Ectodermal cell (in vitro differentiated cells): ENCODE measurements around the gene MAST2.

Experiments
- H3K27ac ChIP-seq: 2 replicates; pipeline ENCODE4 v1.7.0; 2013; ENCODE audit warnings: mild to moderate bottlenecking, low read depth, low read length; ENCODE audit not compliant: insufficient read depth, poor library complexity, severe bottlenecking
- H3K27me3 ChIP-seq: 2 replicates; pipeline ENCODE4 v1.7.0; 2013; ENCODE audit warnings: mild to moderate bottlenecking, low read length; ENCODE audit not compliant: insufficient read depth, control insufficient read depth, poor library complexity, severe bottlenecking
- H3K36me3 ChIP-seq: one replicate; pipeline ENCODE4 v1.7.0; 2013; ENCODE audit warnings: low read length; ENCODE audit not compliant: control insufficient read depth, insufficient read depth
- H3K4me1 ChIP-seq: one replicate; pipeline ENCODE4 v1.7.0; 2013; ENCODE audit warnings: low read length; ENCODE audit not compliant: control insufficient read depth, insufficient read depth
- H3K4me3 ChIP-seq: 2 replicates; pipeline ENCODE4 v1.7.0; 2013; ENCODE audit warnings: low read depth, low read length, control low read depth; ENCODE audit not compliant: insufficient read depth
- H3K9me3 ChIP-seq: 2 replicates; pipeline ENCODE4 v1.7.0; 2013; ENCODE audit warnings: mild to moderate bottlenecking, low read length, moderate library complexity; ENCODE audit not compliant: control insufficient read depth
- WGBS, 2 experiments: methylation state at CpG; one replicate each; pipeline ENCODE4 v1.1.7; 2013; ENCODE audit warnings: missing lambda C conversion rate in 2 of 2; 5-methylcytosine and 5-hydroxymethylcytosine counted together

MAST2 gene

DNA sequence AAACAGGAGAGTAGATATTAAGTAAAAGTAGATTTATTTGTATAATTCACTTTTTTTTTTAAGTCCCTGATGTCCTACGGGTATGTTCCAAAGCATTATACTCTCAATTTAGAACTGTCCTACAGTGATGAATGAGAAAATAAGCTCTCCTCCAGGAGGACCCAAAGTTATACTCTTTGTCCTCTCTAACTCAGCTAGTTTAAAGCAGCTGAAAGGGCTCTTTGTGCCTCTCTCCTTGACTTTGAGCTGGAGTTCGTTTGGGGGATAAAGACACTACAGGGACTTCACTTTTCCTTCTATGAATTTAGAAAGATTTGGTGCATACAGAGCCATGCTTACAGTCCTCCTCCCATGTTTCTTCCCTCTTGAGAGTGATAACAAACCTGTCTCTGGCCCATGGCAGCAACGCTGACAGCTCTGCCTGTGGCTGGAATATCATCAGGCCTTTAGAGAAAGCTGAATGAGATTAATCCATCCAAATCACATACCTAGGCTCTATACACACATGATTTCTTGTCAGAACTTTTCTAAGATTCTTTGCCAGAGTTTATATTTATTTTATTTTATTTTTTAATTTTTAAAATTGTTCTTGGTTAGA, 194.7 kb downstream of the MAST2 start:
- no peak overlapping the region for H3K27ac ChIP-seq
- H3K27me3 ChIP-seq: no peaks in the 10 kb centered on the region
- WGBS, 2 experiments: 93 to 94% methylated on average over 3 of the region's 3 CpGs
- H3K4me1 ChIP-seq: no peaks in the 10 kb centered on the region
- no peaks in the 10 kb centered on the region for H3K36me3 ChIP-seq
- no peak overlapping the region for H3K4me3 ChIP-seq
- H3K9me3 ChIP-seq: no peaks in the 10 kb centered on the region

DNA sequence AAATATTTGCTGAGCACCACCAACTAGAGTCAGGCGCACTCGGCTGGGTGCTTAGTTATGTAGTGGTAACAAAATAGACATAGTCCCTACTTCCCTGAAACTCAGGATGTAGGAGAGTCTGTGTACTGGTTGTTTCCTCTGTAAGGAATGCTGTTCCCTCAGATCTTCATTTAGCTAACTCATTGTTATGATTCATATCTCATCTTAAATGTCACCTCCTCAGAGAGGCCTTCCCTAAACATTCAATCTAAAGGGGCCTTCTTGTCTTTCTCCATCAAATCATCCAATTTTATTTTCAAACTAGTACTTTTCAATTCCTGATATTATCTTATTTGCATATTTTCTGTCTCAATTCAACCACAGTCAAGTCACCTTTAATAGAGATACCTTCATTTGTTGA, 196.1 kb downstream of the MAST2 start:
- H3K9me3 ChIP-seq: no peaks in the 10 kb centered on the region
- WGBS, 2 experiments: 97 to 100% methylated on average over 2 of the region's 2 CpGs
- H3K36me3 ChIP-seq: no peaks in the 10 kb centered on the region
- H3K4me3 ChIP-seq: no peak overlapping the region
- no peaks in the 10 kb centered on the region for H3K4me1 ChIP-seq
- no peaks in the 10 kb centered on the region for H3K27me3 ChIP-seq
- no peak overlapping the region for H3K27ac ChIP-seq

DNA sequence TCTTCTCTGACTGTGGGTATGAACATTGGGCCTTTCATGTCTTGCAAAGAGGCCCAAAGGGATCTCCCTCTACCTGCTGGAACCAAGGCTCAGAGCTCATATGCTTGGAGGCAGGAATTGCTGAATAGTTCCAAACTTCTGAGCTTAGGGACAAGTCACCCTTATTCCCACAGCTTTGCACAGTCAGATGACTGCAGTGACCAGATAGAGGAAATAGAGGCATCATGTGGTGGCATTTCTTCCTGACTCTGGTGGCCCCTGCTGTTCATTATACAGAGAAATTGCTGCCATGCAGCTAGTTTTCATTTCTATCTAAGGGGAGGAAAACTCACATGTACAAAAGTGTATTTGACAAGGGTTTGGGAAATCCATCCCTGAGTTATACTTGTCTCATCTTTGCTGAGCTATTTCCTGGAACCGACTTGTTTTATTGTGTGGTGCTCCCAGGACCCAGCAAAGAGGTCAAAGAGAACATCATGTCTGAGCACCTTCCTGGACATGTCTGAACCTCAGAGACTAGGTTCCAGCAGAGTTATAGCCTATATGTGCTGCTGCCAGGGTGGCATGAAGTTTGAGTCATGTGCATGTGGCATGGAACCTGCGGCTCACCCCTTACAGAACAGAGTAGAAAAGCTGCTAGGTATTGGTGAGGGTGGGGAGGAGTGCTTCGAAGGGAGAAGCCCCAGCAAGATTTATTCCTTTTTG, 197.8 kb downstream of the MAST2 start:
- 89 to 99% methylated on average over 2 of the region's 3 CpGs for WGBS, 2 experiments
- Histone ChIP-seq H3K27me3 (no peaks in the 10 kb centered on the region), H3K27ac (no peak overlapping the region), H3K36me3 (no peaks in the 10 kb centered on the region), H3K4me3 (no peak overlapping the region), H3K4me1 (no peaks in the 10 kb centered on the region), H3K9me3 (no peaks in the 10 kb centered on the region)

DNA sequence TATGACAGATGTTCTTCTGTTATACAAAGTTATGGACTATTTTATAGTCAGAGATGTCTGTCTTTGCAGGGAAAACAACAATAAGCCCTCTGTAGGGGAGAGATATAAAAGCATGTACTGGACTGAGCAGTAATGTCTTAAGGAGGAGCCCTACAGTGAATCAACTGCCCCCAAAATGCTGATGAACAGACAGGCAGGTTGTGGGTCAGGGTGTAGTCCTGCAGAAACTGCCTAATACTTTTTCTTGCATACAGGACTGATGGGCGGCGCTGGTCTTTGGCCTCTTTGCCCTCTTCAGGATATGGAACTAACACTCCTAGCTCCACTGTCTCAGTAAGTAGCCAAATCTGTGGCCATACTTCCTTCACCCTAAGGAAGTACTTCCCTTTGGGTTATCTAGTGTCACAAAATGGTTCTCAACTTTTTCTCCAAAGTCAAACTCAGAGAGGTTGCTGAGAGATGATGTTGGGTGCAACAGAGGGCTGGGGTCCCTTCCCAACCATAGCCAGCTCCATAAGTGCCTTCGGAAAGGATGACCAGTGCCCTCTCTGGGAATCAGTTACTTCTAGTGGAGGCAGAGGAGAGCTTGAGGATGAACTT, 199.2 kb downstream of the MAST2 start:
- Histone ChIP-seq H3K9me3 (no peaks in the 10 kb centered on the region), H3K4me1 (no peaks in the 10 kb centered on the region), H3K27ac (no peak overlapping the region), H3K4me3 (no peak overlapping the region), H3K27me3 (no peaks in the 10 kb centered on the region), H3K36me3 (no peaks in the 10 kb centered on the region)
- WGBS, 2 experiments: 89 to 91% methylated on average over 3 of the region's 3 CpGs

DNA sequence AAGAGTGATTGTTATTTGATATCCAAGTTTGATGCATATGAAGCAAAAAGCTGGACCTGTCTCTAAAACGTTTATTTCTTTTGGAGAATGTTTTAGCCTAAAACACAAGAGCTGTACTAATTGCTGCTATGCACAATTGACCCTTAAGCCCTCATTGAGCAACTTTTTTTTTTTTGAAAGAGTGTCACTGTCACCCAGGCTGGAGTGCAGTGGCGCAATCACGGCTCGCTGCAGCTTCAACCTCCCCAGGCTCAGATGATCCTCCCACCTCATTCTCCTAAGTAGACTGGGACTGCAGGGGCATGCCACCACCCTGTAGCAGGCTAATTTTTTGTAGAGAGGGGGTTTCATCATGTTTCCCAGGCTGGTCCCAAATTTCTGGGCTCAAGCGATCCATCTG, 199.9 kb downstream of the MAST2 start:
- WGBS, 2 experiments: 89 to 95% methylated on average over 5 of the region's 5 CpGs
- H3K4me1 ChIP-seq: no peaks in the 10 kb centered on the region

DNA sequence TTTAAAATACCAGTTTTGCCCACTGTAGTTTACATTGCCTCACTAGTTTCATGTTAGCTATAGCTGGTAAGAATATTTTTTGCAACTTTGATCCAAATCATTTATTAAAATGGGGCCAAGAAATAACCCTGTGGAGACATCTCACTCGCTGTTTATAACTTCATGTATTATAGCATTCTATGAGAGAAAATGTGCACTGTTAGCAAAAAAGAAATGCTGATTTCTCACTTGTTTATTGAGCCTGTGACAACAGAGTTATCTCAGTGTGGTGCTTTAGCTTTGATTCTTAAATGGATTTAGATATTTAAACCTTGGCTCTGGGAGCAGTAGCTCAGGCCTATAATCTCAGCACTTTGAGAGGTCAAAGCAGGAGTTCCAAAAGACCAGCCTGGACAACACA, 201.1 kb downstream of the MAST2 start:
- WGBS, 2 experiments: 100% methylated on average over 1 of the region's 1 CpG

More for the DNA sequence above, 199.9 kb downstream of the MAST2 start:
- no peaks in the 10 kb centered on the region for H3K27me3 ChIP-seq
- H3K9me3 ChIP-seq: no peaks in the 10 kb centered on the region
- no peaks in the 10 kb centered on the region for H3K36me3 ChIP-seq
- H3K27ac ChIP-seq: no peak overlapping the region
- no peak overlapping the region for H3K4me3 ChIP-seq

DNA sequence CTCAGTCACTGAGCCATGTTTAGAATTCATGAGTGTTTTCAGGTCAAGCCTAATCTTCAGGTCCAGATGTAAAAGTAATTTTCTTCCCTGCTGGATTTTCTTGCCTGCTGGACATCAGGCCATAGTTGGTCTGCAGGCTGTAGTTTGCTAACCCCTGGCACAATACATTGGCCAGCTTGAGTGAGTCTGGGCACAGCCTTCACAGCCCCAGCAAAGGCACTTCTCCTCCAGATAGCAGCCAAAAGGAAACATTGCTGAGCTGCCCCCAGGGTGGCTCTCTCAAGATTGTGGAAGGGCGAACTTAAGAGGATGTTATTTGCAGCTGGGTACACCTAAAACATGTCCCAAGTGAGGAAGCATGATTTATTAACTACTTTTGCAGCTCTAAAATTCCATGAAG, 202.2 kb downstream of the MAST2 start:
- Histone ChIP-seq H3K4me1 (no peaks in the 10 kb centered on the region), H3K9me3 (no peaks in the 10 kb centered on the region), H3K27me3 (no peaks in the 10 kb centered on the region), H3K4me3 (no peak overlapping the region), H3K36me3 (no peaks in the 10 kb centered on the region), H3K27ac (no peak overlapping the region)
- 100% methylated on average over 1 of the region's 1 CpG for WGBS, 2 experiments

More for the DNA sequence above, 201.1 kb downstream of the MAST2 start:
- H3K4me3 ChIP-seq: no peak overlapping the region
- H3K9me3 ChIP-seq: no peaks in the 10 kb centered on the region
- no peaks in the 10 kb centered on the region for H3K4me1 ChIP-seq
- no peaks in the 10 kb centered on the region for H3K27me3 ChIP-seq
- no peaks in the 10 kb centered on the region for H3K36me3 ChIP-seq
- no peak overlapping the region for H3K27ac ChIP-seq

DNA sequence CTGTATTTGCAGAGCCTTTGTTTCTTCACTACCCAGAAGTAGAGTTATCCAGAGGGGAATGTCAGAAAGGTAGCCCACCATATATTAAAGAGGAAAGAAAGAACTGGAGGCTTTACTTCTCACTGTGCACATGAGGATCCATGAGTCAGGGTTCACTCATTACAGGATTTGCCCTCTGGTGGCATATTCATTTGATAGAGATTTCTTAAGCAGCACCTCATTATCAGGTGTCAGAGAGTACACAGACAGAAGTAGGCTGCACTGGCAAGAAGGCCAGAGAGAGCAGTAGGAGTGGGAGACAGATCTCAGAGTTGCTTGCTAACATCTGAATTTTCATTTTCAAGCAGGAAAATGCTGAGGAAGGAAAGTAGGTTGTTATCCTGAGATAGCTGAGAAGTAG, 205.2 kb downstream of the MAST2 start:
- H3K27me3 ChIP-seq: no peaks in the 10 kb centered on the region
- no peak overlapping the region for H3K27ac ChIP-seq
- no peak overlapping the region for H3K4me3 ChIP-seq
- no peaks in the 10 kb centered on the region for H3K9me3 ChIP-seq
- H3K36me3 ChIP-seq: no peaks in the 10 kb centered on the region
- H3K4me1 ChIP-seq: no peaks in the 10 kb centered on the region

DNA sequence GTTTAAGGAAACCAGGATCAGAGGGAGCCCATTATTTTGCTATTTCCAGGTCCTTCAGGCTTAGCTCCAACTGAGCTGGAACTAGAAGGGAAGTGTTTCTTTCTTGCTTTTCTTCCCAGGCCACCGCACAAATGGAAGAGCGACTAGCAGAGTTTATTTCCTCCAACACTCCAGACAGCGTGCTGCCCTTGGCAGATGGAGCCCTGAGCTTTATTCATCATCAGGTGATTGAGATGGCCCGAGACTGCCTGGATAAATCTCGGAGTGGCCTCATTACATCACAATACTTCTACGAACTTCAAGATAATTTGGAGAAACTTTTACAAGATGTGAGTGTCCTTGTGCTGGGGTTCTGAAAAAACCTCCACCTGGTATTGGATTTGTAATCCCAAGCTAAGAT, 207.2 kb downstream of the MAST2 start:
- Histone ChIP-seq H3K27ac (no peak overlapping the region), H3K27me3 (no peaks in the 10 kb centered on the region), H3K4me1 (no peaks in the 10 kb centered on the region), H3K36me3 (no peaks in the 10 kb centered on the region), H3K9me3 (no peaks in the 10 kb centered on the region), H3K4me3 (no peak overlapping the region)
- 97 to 100% methylated on average over 6 of the region's 6 CpGs for WGBS, 2 experiments

DNA sequence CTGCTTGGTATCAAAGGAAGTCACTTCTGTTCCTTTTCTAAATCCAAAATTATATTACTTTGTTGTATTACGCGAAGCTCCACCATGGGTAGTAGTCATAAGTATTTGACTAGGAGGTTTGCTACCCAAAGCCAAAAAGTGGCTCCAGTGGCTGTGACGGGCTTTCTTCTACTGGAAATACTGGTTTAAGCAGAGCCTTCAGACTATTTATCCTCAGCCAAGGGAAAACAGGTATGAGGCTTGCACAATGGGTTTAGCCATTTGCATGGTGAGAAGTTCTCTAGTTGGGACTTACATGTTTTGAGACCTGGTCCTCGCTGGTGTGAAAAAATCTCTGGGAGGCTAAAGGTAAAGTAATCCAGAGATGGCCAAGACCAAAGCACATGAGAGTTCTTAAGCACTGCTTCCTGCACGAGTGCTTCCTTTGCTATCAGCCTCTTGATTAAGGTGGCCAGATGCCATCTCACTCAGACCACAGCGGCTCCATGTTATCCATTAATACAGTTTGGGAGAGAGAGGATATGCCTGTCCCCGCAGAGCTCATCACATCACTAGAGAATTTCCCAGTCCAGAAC, 207.8 kb downstream of the MAST2 start:
- WGBS, 2 experiments: 94 to 95% methylated on average over 6 to 7 of the region's 7 CpGs
- no peak overlapping the region for H3K4me3 ChIP-seq
- no peaks in the 10 kb centered on the region for H3K9me3 ChIP-seq
- H3K4me1 ChIP-seq: no peaks in the 10 kb centered on the region
- no peak overlapping the region for H3K27ac ChIP-seq
- H3K36me3 ChIP-seq: no peaks in the 10 kb centered on the region
- no peaks in the 10 kb centered on the region for H3K27me3 ChIP-seq
